Amniotic stem cell (primary cell): ENCODE data around the gene ZNF577.
"Not testable (repeated sequence)": the region's sequence is repeated elsewhere in the genome, so short reads cannot be mapped to it uniquely, and the experiment has no call there.

Source experiments
- DNase-seq: peaks from one replicate; lab custom pipeline; 2025; lab: John Stamatoyannopoulos, UW

The ZNF577 gene

GRCh38 chr19:51887522-51888498 lies at the start of gene ZNF577:
Gene ZNF577 (minus strand): TSS chr19:51887951. CDS start chr19:51880382, 7,569 bp downstream.
- peak; percentile 74 for DNase-seq

- no peak for DNase-seq
Observed at GRCh38 chr19:51931921-51932320, 44.2 kb upstream of the ZNF577 start.

- no peak for DNase-seq
Observed at GRCh38 chr19:51927859-51928258, 40.1 kb upstream of the ZNF577 start.

- peak; percentile 74 for DNase-seq
Observed at GRCh38 chr19:51926784-51927741, 39.3 kb upstream of the ZNF577 start, which contains the start of gene ZNF613. Gene ZNF613 (plus strand): TSS chr19:51927472. CDS start chr19:51936221, 8,749 bp downstream.

- DNase-seq = no peak
Observed at GRCh38 chr19:51926426-51926783, 38.7 kb upstream of the ZNF577 start.

GRCh38 chr19:51921949-51922348 lies 34.2 kb upstream of the ZNF577 start:
- DNase-seq = no peak

GRCh38 chr19:51919606-51920005 lies 31.9 kb upstream of the ZNF577 start:
- DNase-seq = no peak

- DNase-seq = no peak
Observed at GRCh38 chr19:51916167-51916566, 28.4 kb upstream of the ZNF577 start.

- no peak for DNase-seq
Observed at GRCh38 chr19:51915324-51915867, 27.6 kb upstream of the ZNF577 start.

- not testable (repeated sequence) for DNase-seq
Observed at GRCh38 chr19:51907981-51908380, 20.2 kb upstream of the ZNF577 start.

GRCh38 chr19:51906108-51906507 lies 18.4 kb upstream of the ZNF577 start:
- DNase-seq = not testable (repeated sequence)

- not testable (repeated sequence) for DNase-seq
Observed at GRCh38 chr19:51905639-51906038, 17.9 kb upstream of the ZNF577 start.

- no peak for DNase-seq
Observed at GRCh38 chr19:51905206-51905605, 17.5 kb upstream of the ZNF577 start.

- DNase-seq = peak; percentile 56
Observed at GRCh38 chr19:51904331-51905165, 16.8 kb upstream of the ZNF577 start, which contains the start of gene ZNF649. Gene ZNF649 (minus strand): TSS chr19:51905017. CDS start chr19:51900107, 4,910 bp downstream.

- no peak for DNase-seq
Observed at GRCh38 chr19:51903192-51903591, 15.4 kb upstream of the ZNF577 start.

GRCh38 chr19:51901860-51902259 lies 14.1 kb upstream of the ZNF577 start:
- DNase-seq = no peak

- DNase-seq = no peak
Observed at GRCh38 chr19:51891193-51891747, 3.5 kb upstream of the ZNF577 start.

- no peak for DNase-seq
Observed at GRCh38 chr19:51889934-51890333, 2.2 kb upstream of the ZNF577 start.

- no peak for DNase-seq
Observed at GRCh38 chr19:51884713-51885112, 3.0 kb downstream of the ZNF577 start.

GRCh38 chr19:51882518-51882917 lies 5.2 kb downstream of the ZNF577 start:
- DNase-seq = no peak

- no peak for DNase-seq
Observed at GRCh38 chr19:51873097-51873496, 14.7 kb downstream of the ZNF577 start.
